ENCODE measurements around the gene CPTP. TPM values are rescaled to one million over a fixed set of nuclear protein-coding genes. Genes with fewer than 3 reads are reported as not detected.

Gene CPTP
- total and polyA plus RNA-seq, 2 of the 13 experiments (the other 11 are each of a cell fraction or from before 2014, with no cell fraction given): 5.5 to 9.3 TPM

DNA sequence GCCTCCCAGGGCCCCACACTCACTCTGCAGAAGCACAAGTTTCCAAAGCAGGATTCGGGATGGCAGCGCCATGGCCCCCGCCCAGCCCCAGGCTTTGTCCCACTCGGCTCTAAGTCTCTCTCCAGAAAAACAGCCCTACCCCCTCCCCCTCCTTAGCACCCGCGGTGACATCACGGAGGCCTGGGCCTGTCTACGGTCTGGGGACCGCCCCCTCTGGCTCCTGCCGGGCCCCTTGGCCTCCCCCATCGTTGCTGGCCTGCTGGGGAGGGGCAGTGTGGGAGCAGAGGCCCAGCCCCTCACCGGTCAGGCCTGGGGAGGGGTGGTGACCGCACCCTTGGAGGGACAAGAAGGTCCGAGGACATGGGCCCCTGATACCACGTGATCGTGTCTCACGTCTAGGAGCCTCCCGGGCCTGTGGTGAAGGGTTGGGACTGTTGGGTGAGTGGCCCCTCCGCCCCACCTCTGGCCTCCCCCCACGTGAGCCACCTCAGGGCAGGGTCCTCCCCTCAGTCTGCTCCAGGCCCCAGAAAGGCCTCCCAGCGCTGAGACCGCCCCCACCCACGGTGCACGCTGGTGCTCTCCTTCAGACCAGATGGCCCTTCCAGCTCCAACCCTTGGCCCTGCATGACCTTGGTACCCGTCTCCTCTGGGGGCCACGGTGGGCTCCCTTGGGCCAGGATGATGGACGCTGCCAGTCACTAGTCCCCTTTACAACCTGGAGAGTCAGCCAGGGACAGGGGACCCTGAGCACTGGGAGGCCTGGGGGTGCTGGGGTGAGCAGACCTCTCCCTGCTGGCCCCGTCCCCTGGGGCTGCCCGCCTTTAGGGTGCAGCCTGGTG is 34.0 kb downstream of the CPTP start, which contains the start of gene MXRA8 (continued):
- no peak; the same call in 1 of the 2 replicates for TF ChIP-seq ZNF124 (CRISPR knock-in tag; IDR thresholded peaks at IDR 0.05)
- TF ChIP-seq, protein P1, sequence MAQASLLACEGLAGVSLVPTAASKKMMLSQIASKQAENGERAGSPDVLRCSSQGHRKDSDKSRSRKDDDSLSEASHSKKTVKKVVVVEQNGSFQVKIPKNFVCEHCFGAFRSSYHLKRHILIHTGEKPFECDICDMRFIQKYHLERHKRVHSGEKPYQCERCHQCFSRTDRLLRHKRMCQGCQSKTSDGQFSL (CRISPR knock-in tag; IDR thresholded peaks at IDR 0.05): peak; percentile 59; the same call in 1 of the 2 replicates
- TF ChIP-seq ZNF776 (CRISPR knock-in tag; IDR thresholded peaks at IDR 0.05): peak; percentile 65; the same call in 1 of the 2 replicates
- TF ChIP-seq IRF2 (CRISPR knock-in tag; IDR thresholded peaks at IDR 0.05): peak; percentile 60
- TF ChIP-seq NKX3-1 (CRISPR knock-in tag; IDR thresholded peaks at IDR 0.05): no peak
- TF ChIP-seq HNF1A (IDR thresholded peaks at IDR 0.05; ENCODE audit: low read depth): no peak
- TF ChIP-seq HNF1A (CRISPR knock-in tag; IDR thresholded peaks at IDR 0.05; ENCODE audit: borderline replicate concordance): peak; percentile 33; the same call in 1 of the 2 replicates
- peak; percentile 81 for TF ChIP-seq ZBTB7B (CRISPR knock-in tag; IDR thresholded peaks at IDR 0.05)
- no peak for TF ChIP-seq SETDB1 (CRISPR knock-in tag; IDR thresholded peaks at IDR 0.05; ENCODE audit: borderline replicate concordance)
- TF ChIP-seq ZMAT5 (CRISPR knock-in tag; IDR thresholded peaks at IDR 0.05; ENCODE audit: borderline replicate concordance, low read depth): no peak
- TF ChIP-seq SIN3A (IDR thresholded peaks at IDR 0.05; ENCODE audit: borderline replicate concordance, low read depth, low read length): peak; percentile 41; the same call in 1 of the 2 replicates
- TF ChIP-seq ZNF274 (CRISPR knock-in tag; IDR thresholded peaks at IDR 0.05): 0 out of 2 replicates have a peak, but pooled peaks have one; percentile 50
- TF ChIP-seq ZNF446 (CRISPR knock-in tag; IDR thresholded peaks at IDR 0.05): no peak
- no peak for TF ChIP-seq U2AF2 (IDR thresholded peaks at IDR 0.05; ENCODE audit: low read depth, low read length)
- TF ChIP-seq, protein P2, sequence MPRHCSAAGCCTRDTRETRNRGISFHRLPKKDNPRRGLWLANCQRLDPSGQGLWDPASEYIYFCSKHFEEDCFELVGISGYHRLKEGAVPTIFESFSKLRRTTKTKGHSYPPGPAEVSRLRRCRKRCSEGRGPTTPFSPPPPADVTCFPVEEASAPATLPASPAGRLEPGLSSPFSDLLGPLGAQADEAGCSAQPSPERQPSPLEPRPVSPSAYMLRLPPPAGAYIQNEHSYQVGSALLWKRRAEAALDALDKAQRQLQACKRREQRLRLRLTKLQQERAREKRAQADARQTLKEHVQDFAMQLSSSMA (CRISPR knock-in tag; IDR thresholded peaks at IDR 0.05): peak; percentile 68; the same call in 1 of the 2 replicates
- TF ChIP-seq ZNF251 (CRISPR knock-in tag; IDR thresholded peaks at IDR 0.05): no peak
- no peak for TF ChIP-seq ZNF235 (CRISPR knock-in tag; IDR thresholded peaks at IDR 0.05; ENCODE audit: borderline replicate concordance)
- no peak for TF ChIP-seq ZNF383 (CRISPR knock-in tag; IDR thresholded peaks at IDR 0.05; ENCODE audit: borderline replicate concordance)
- peak; percentile 92 for TF ChIP-seq ZNF777 (CRISPR knock-in tag; IDR thresholded peaks at IDR 0.05)
- peak; percentile 92 for TF ChIP-seq AGO1 (IDR thresholded peaks at IDR 0.05; ENCODE audit: low read depth, low read length, poor library complexity, severe bottlenecking)
- no peak for TF ChIP-seq ZNF17 (CRISPR knock-in tag; IDR thresholded peaks at IDR 0.05)
- no peak for TF ChIP-seq ZNF790 (CRISPR knock-in tag; IDR thresholded peaks at IDR 0.05; ENCODE audit: borderline replicate concordance)
